Measurements from ENCODE around the gene LMO7.

GRCh38 chr13:75724752-75725517 is 88.8 kb downstream of the LMO7 start:
- no peak for TF ChIP-seq CTCF (IDR thresholded peaks at IDR 0.05)
- TF ChIP-seq EZH2phosphoT487 (IDR thresholded peaks at IDR 0.05): no peak
